Bronchial smooth muscle cell (primary cell): ENCODE results near the gene PROS1. TPM values are rescaled to one million over a fixed set of nuclear protein-coding genes. Genes with fewer than 3 reads are reported as not detected.

Experiments used
- total RNA-seq: library from RNA; depleted of rRNA; stranded (reverse); fragments of >200 nt; gene quantifications from 2 replicates; pipeline ENCODE4 v1.2.1, GENCODE V29; 2014

Gene PROS1
- total RNA-seq = 17.9 and 18.1 TPM in 2 replicates

DNA sequence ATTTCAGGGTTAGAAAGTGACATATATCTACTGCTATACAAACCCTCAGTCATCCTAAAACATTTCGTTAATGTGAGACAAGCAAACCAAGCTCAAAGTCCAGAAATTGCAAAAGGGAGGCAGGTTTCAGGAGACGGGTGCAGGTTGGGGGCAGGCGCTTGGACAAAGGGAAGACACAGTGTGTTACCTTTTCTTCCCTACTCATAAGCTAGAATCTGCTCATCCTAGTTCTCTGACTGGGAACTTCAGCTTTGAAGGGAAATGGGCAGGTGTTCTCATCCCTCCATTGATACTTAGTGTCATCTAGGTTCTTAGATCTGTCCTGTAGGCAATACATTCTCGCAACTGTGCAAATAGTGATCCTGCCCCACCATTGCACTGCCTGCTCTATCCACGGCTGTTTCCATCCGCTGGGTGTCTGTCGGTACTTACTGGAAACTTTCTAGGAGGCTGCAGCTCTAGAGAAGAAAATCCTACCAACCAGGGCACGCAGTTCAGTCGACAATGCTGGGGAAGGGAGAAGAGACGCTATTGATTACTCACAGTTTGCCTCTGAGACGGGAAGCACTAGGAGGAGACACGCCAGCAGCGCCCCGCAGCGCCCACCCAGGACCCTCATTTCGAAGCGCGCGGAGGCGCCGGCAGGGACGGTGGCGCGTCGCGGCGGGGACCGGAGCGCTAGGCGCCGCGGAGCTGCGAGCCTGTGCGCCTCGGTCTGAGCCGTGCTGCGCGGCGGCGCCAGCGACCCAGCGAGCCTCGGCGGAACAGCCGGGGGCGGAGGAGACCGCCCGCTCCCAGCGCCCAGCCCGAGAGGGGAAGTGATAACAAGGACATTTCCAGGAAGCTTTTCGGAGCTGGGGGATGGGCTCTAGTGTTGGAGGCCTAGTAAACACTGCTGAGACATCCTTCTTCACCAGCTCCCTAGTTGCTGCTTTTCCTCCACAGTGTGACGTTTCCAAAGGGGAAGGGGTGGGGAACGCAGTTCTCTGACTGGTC, at the start of gene PROS1:
Gene PROS1, minus strand, starts transcription at position 766 of the 996 bp plus-strand sequence. Its CDS starts 147 bp downstream, at position 619.

DNA sequence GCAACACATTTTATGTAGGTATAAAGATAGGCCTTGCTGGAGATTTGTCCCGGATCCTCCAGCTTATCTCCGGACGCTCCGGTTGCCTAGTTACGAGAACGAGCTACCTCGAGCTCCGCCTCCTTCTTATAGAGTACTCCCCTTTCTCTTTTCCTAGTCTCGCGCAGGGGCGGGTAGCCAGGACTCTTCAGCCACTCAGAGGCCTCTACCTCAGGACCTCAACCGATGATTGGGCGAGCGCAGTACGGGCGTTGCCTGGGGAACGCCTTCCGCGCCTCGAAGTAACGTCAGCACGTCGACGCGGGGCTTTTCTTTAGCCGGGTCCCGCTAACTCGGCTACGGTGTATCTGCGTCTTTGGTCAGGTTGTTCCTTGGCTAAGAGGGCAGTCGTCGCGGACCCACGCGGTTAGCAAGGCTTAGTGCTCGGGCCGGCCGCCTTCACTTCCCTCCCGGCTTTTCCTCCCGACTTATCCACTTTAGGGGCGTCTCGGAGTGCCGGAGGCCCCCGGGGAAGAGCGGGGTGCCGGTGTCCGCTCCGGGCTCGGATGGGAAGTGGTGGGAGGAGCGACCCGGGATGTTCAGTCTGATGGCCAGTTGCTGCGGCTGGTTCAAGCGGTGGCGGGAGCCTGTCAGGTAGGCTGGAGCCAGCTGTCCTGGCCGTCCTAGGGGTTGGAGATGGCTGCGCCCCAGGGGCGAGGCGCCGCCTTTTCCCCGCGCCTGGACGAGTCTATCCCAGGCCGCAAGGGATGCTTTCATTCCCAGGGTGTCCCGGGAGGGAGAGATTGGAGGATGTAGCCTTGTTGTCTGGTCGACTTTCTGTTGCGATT, 6.4 kb upstream of the PROS1 start, which contains the start of gene ARL13B:
Gene ARL13B, plus strand, starts transcription at position 306 of the 827 bp plus-strand sequence. Its CDS starts 269 bp downstream, at position 575.

Other genes starting within 250 kb of the PROS1 start
- 4.5 and 4.9 TPM in 2 replicates for gene ARL13B, start 6.3 kb upstream of the PROS1 start, total RNA-seq
- not detected in 2 replicates for gene STX19, start 54.7 kb upstream of the PROS1 start, total RNA-seq
- gene DHFR2, start 89.0 kb upstream of the PROS1 start, total RNA-seq = 4.9 and 5.5 TPM in 2 replicates
- 12.3 and 13.1 TPM in 2 replicates for gene NSUN3, start 89.2 kb upstream of the PROS1 start, total RNA-seq